ENCODE data around the gene CREB5.

Gene CREB5

DNA sequence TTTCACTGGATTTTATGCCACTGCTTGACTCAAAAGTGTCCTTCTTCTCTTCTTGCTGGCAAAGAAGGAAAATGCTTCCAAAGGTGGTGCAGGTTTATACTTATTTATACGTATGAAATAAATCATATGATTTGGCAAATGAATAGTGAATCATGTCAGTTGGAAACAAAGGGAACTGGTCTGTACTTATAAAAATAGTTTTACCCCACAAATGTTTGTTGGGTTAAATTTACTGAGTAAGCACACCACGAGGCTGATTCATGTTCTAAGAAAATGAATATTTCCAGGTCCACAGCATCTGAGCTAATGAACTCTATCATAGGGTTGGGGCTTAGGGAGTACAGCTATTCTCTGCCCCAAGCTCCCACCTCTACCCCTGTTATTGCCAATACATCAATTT lies 313.6 kb downstream of the CREB5 start:
- DNase-seq = no peak

DNA sequence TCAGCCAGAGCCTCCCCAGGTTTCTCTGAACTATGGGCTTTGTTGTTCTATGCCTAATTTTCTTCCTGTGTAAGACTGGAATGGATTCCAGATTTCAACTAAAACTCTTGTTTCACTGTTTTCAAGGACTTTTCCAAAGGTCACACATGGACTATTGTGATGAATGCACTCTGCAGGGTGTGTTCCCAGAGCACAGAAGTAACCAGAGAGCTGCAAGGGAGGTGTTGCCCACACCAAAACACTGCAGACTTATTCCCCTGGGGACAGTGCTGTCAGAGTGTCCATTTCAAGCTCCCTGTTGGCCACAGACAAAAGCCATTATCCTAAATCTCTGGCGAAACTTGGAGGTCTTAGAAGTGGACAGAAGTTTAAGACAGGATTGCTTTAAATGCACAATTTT lies 314.2 kb downstream of the CREB5 start:
- DNase-seq = no peak

- no peak for DNase-seq
Measured at GRCh38 chr7:28729281-28729680, 317.0 kb downstream of the CREB5 start.

GRCh38 chr7:28729727-28730126 lies 317.4 kb downstream of the CREB5 start:
- DNase-seq = no peak

DNA sequence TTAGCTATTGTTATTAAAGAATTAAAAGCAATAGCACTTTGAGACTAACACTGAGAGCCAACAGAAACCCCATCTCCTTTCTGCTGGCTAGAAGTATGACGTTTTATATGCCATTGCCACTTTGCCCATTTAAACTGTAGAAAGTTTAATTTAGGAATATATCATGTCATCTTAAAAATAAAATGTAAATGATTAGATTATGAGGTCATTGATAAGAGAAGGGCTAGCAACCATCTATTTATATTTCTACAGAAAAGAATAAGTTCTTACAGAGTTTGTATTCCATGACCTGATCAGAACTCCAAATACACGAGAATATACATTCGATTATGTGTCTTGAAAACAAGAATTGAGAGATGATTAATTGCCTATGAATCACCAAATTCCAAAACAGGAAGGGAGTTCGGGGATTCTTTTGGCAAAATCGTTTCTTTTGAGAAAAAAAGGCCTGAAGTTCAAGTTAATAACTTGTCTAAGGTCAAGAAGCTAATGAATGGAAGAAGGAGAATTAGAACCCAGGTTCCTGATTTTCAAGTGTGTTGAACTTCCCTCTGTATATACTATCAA lies 318.9 kb downstream of the CREB5 start:
- DNase-seq = no peak

- no peak for DNase-seq
Measured at GRCh38 chr7:28732071-28732869, 320.0 kb downstream of the CREB5 start.

DNA sequence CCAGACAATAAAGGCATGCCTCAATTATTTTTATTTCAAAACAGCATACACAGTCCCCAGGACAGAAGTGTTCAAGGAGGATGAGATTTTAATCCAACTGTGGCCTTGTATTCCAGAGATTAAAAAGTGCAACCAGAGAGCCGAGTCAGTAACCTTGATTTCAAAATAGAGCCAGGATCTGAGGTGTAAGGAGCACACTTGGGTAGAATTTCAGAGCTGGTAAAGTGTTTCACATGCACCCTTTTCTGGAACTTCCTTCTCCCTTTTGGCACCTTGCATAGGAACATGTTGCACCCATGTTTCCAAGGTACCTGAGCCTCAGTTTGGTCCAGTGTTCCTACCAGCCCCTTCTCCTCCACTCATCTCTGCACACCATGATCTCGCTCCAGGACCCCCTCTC lies 320.7 kb downstream of the CREB5 start:
- DNase-seq = no peak

DNA sequence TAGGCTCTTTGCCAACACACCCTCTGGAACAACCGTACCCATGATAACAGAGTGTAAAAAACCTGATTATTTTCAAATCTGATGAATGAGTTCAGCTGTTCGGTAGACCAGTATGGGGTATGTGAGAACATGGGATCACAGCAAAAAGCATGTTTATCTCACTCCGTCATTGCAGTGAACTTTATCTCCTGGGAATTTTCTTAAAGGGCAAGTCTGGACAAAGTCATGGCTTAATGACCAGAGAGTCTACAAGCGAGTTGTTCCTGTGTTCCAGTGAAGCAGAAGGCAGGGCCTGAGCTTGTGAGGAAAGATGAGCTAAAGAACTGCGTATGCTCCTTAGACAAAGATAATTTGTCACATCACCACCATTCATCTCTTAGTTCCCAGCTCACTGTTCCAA lies 326.1 kb downstream of the CREB5 start:
- DNase-seq = no peak

DNA sequence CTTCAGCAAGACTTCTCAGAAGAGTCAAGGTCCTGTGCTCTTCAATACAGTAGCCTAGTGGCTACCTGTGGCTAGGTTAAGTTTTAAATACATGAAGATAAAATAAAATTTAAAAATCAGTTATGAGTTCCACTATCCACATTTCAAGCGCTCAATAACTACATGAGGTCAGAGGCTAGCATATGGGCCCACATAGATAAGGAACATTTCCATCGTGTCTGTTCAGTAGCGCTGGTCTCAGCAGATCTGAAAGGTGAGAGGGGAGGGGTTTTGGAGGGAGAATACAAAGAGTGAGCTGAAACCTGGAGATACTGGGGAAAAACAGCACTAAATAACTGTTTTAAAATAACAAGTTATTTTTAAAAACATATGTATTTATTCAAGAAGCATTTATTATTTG lies 326.8 kb downstream of the CREB5 start:
- no peak for DNase-seq

- no peak for DNase-seq
Measured at GRCh38 chr7:28739826-28740225, 327.5 kb downstream of the CREB5 start.

- no peak for DNase-seq
Measured at GRCh38 chr7:28744951-28745350, 332.6 kb downstream of the CREB5 start.

DNA sequence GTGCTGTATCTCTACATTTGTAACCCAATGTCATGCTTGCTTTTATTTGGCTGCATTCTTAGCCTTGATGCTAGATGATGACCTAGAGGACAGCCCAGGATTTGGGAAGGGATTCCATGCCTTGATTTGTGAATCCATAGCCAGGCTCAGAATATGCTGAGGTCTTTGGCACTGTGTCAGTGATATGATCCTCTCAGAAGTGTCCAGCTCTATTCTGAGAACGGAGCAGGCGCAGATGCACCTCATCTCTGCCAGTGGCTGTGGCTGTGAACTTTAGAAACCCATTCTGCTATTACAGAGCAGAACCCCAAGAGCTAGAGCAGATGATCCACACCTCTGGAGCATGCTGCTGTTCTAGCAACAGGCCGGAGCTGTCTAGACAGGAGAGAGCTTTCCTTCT lies 333.0 kb downstream of the CREB5 start:
- DNase-seq = no peak

- DNase-seq = no peak
Measured at GRCh38 chr7:28747404-28747803, 335.1 kb downstream of the CREB5 start.

DNA sequence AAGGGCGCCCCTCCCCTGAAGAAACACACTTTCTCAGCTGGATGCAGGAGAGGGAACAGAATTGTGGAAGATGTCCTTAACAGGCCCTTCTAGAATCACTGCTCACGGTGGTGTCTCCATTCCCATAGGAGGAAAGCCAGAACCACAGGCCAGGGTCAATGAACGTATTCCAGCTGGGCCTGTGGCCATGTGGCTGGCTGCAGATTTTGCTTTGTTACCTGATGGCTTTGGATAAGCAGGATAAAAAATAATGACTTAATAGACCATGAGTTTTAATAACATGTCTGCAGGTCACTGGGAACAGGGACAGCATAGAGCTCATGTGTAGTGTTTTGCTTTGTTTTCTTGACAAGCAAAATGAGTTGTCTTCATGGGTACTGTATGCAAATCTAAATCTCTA lies 335.5 kb downstream of the CREB5 start:
- no peak for DNase-seq

- no peak for DNase-seq
Measured at GRCh38 chr7:28748346-28748745, 336.0 kb downstream of the CREB5 start.

DNA sequence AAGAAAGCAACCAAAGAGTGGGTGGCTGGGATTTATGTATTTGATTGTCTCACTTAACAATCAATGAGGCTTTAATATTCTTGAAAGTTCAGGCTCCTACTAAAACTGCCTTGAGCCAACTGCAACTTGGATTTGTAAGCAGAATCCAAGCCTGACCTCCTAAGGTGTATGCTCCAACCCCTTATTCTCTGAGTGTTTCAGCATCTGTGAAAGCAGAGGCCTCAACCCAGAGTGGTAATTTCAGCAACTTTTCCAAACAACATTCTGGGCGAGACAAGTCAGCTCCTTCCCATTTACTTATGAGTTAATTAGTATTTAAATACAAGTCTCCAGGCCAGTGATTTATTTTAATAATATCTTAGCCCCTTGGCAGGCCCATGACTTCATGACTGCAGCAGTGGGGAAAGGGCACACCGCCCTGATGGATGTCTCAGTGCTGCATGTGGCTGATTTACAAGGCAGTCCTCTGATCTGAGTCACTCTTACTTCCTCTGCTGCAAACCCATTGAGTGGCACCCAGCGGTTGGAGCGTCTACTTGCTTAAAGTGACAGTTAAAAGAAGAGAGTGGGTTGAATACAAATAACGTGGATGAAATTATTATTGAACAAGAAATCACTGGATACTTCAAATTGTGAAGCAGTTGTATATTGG lies 336.7 kb downstream of the CREB5 start:
- DNase-seq = no peak

DNA sequence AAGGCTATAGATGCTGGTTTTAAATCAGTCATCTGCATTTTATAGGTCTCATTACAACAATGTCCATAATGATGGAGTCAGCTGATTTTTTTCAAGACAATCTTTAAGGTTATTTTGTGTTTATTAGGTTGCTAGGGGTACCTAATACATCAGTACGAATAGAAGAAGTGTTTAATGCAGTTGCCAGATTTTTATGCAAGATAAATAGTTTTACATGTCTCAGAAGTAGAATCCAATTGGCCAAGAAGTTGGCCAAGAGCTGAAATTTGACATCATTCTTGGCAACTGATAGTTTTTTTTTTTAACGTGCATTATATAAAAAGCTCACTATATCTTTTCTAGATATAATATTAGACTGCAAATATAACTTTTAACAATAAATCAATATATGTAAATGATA lies 337.3 kb downstream of the CREB5 start:
- no peak for DNase-seq

DNA sequence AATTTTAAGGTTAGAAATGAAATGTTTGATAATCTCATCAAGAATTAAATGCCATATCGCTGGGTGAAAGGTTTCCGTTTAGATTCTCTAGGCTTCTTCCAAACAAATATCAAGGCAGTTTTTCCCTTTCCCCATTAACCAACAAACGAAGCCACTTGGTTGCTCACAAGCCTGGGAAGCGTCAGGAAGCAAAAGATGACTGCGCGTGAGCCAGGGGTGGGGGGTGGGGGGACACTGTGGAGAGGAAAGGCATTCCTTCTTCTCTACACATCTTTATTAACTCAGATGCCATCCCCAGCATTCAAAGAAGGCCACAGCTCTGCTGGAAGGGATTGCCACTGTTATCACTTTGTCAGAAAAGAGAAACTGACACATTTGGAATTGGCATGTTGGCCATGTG lies 338.7 kb downstream of the CREB5 start:
- no peak for DNase-seq

GRCh38 chr7:28753613-28754012 lies 341.3 kb downstream of the CREB5 start:
- DNase-seq = no peak

DNA sequence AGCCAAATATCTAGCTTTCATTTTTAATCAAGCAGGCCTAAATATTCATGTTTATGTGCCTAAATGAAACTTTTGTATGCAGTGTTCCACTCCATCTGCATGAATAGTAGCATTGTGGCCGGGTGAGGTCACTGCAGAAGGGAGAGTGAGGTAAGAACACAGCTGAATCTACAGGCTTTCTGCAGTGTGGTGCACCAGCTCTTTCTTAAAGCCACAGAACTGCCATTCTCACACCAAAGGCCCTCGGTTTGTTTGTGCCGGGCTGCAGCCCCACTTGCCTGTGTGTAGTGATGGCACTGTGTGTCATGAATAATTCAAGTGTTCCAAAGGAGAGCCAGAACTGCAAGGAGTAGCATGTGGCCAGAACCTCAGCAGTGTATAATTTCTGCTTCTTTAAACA lies 341.7 kb downstream of the CREB5 start:
- no peak for DNase-seq

DNA sequence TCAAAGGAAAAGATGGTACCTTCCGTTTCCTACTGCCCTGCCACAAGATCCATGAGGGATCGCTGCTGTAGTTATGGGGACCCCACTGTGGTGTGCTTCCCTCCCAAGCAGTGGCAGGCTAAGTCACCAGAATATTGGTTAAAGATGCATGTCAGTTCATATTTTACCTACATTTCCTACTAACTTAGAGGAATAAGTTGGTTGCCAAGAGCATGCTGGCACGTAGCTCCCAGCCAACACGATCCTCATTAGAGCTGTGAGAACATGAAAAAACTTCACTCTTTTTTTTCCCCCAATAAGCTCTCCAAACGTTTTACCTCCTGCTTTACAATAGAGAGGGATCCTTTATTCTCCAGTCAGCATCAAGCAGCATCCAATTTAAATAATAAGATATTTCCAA lies 342.1 kb downstream of the CREB5 start:
- DNase-seq = no peak

GRCh38 chr7:28755255-28755654 lies 342.9 kb downstream of the CREB5 start:
- DNase-seq = no peak

GRCh38 chr7:28758186-28758585 lies 345.9 kb downstream of the CREB5 start:
- no peak for DNase-seq

DNA sequence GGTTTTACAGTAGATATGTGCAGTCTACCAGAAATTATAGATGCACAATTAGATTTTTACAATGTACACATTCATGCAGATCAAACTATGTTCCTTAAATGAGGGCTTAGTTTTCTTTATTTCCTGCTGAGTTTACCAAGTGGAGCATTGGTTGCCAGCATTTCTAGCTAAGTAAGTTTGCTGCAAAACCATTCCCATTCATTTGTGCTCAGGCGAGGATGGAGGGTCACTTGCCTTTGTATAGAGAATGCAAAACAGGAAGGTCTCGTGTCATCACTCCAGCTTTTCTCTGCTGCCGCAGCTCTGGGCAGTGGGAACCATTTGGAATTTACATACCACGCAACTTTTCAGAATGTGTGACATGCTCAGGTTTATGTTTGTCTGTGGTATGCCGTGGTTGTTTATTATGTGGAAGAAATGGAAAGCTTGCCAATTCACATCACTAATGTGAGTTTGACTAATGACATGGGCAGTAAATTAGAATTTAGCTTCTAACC lies 347.2 kb downstream of the CREB5 start:
- no peak for DNase-seq
